PC-3 (cell line): ENCODE data around the gene MB. TPM values are rescaled to one million over a fixed set of nuclear protein-coding genes. Genes with fewer than 3 reads are reported as not detected.
A peak's percentile ranks its signal among the peaks of the same experiment; 100 is the strongest.

Experiments used
- ATAC-seq: fragments of 200-7000 bp; cut with Tn5 transposase; 2 replicates; pipeline ENCODE4 v1.9.1; 2020; ENCODE audit warnings: mild to moderate bottlenecking, moderate library complexity
- BruUV-seq: library from RNA; stranded (reverse); fragments of 400-500 nt; replicated peaks from 2 replicates; lab custom pipeline; 2021; lab: Mats Ljungman, UMichigan
- CTCF ChIA-PET: fragments of 300-600 bp; sonication (Branson Sonifier 250); formaldehyde crosslinking; loops from one replicate; lab custom pipeline; 2022; ENCODE audit warnings: antibody characterized with exemption; lab: Charles Lee
- POLR2A ChIA-PET: fragments of 300-600 bp; sonication (Branson Sonifier 250); formaldehyde crosslinking; loops from one replicate; lab custom pipeline; 2022; ENCODE audit warnings: antibody characterized with exemption; ENCODE audit not compliant: unreplicated experiment; lab: Charles Lee
- DNase-seq: peaks from one replicate; pipeline ENCODE4 v3.0.0-alpha.2; 2015
- H2AFZ ChIP-seq: fragments of 300-600 bp; sonication (generic); 2 replicates; pipeline ENCODE4 v1.6.0; 2016; ENCODE audit warnings: antibody characterized with exemption, low read length
- H3F3A ChIP-seq: fragments of 300-600 bp; sonication (generic); one replicate; pipeline ENCODE4 v1.6.0; 2017; ENCODE audit warnings: antibody characterized with exemption, low read length, control low read depth, mild to moderate bottlenecking; ENCODE audit not compliant: unreplicated experiment
- H3K27ac ChIP-seq: fragments of 300-600 bp; sonication (generic); 2 replicates; pipeline ENCODE4 v1.5.1; 2016; ENCODE audit warnings: mild to moderate bottlenecking, low read length
- H3K27me3 ChIP-seq: fragments of 300-600 bp; sonication (generic); 2 replicates; pipeline ENCODE4 v1.6.1; 2016; ENCODE audit warnings: low read length, mixed read lengths
- H3K36me3 ChIP-seq: fragments of 300-600 bp; sonication (generic); 2 replicates; pipeline ENCODE4 v1.6.1; 2016; ENCODE audit warnings: low read depth, mixed run types, low read length, mixed read lengths
- H3K4me1 ChIP-seq: fragments of 300-600 bp; sonication (generic); 2 replicates; pipeline ENCODE4 v1.5.1; 2016; ENCODE audit warnings: low read length; ENCODE audit not compliant: insufficient read depth
- H3K4me2 ChIP-seq: fragments of 300-600 bp; sonication (generic); 2 replicates; pipeline ENCODE4 v1.6.0; 2016; ENCODE audit warnings: low read length
- H3K4me3 ChIP-seq: fragments of 300-600 bp; sonication (generic); 2 replicates; pipeline ENCODE4 v1.5.1; 2016; ENCODE audit warnings: mild to moderate bottlenecking, low read length, mixed read lengths
- H3K79me2 ChIP-seq: fragments of 300-600 bp; sonication (generic); 2 replicates; pipeline ENCODE4 v1.6.1; 2017; ENCODE audit warnings: low read length, mixed read lengths
- H3K9ac ChIP-seq: fragments of 300-600 bp; sonication (generic); 2 replicates; pipeline ENCODE4 v1.6.0; 2016; ENCODE audit warnings: mild to moderate bottlenecking, low read length
- H3K9me2 ChIP-seq: fragments of 300-600 bp; sonication (generic); replicated peaks from 2 replicates; pipeline ENCODE4 v1.6.1; 2016; ENCODE audit warnings: mixed run types, low read length, mixed read lengths
- H3K9me3 ChIP-seq: fragments of 300-600 bp; sonication (generic); 2 replicates; pipeline ENCODE4 v1.6.1; 2016; ENCODE audit warnings: low read length, mixed read lengths
- H4K20me1 ChIP-seq: fragments of 300-600 bp; sonication (generic); 2 replicates; pipeline ENCODE4 v1.6.1; 2016; ENCODE audit warnings: low read length, mixed read lengths
- CTCF ChIP-seq: fragments of 300-600 bp; sonication (generic); conservative IDR thresholded peaks from 2 replicates; pipeline ENCODE4 v1.5.1; 2017; ENCODE audit warnings: antibody characterized with exemption, low read depth, mild to moderate bottlenecking, low read length
- EZH2 ChIP-seq: fragments of 300-600 bp; sonication (generic); IDR thresholded peaks from one replicate; pipeline ENCODE4 v1.6.1; 2017; ENCODE audit warnings: antibody characterized with exemption, mild to moderate bottlenecking, low read length; ENCODE audit not compliant: unreplicated experiment
- EZH2phosphoT487 ChIP-seq: fragments of 300-600 bp; sonication (generic); IDR thresholded peaks from 2 replicates; pipeline ENCODE4 v1.6.1; 2018; ENCODE audit warnings: mild to moderate bottlenecking, antibody characterized with exemption, low read length, borderline replicate concordance
- intact Hi-C: fragments of 100-400 bp; cut with micrococcal nuclease; formaldehyde crosslinking; loops from 2 replicates; pipeline ENCODE4 v1.9.0; 2023
- total RNA-seq: library from RNA; depleted of rRNA; stranded (reverse); fragments of >200 nt; gene quantifications from 2 replicates; pipeline ENCODE4 v1.2.3, GENCODE V29; 2014

MB gene
- total RNA-seq, 1 experiment from 2014 or later = 14.6 TPM

- Histone ChIP-seq H3K9ac (no peak overlapping the region), H3K9me3 (no peaks in the 10 kb centered on the region), H3K4me3 (no peak overlapping the region), H3K4me2 (no peak overlapping the region), H3K27ac (no peak overlapping the region), H3K36me3 (no peaks in the 10 kb centered on the region), H3F3A (no peaks in the 10 kb centered on the region), H3K9me2 (no peaks in the 10 kb centered on the region), H3K27me3 (no peaks in the 10 kb centered on the region), H4K20me1 (no peaks in the 10 kb centered on the region), H2AFZ (no peak overlapping the region), H3K4me1 (peaks cover 25% of the 10 kb centered on the region), H3K79me2 (no peaks in the 10 kb centered on the region)
- intact Hi-C loops = no loop called here
- no TSS peak for BruUV-seq
- CTCF ChIA-PET = no interaction called here
- DNase-seq = no peak
- TF ChIP-seq EZH2 (no peak), CTCF (no peak), EZH2phosphoT487 (no peak)
- ATAC-seq = no peak
- POLR2A ChIA-PET = no interaction called here
Observed at GRCh38 chr22:35593071-35593890, 23.8 kb downstream of the MB start.

GRCh38 chr22:35592418-35592967 is 24.6 kb downstream of the MB start:
- no TSS peak for BruUV-seq
- Histone ChIP-seq H3K9me2 (no peaks in the 10 kb centered on the region), H3K4me3 (no peak overlapping the region), H3K27me3 (no peaks in the 10 kb centered on the region), H3F3A (no peaks in the 10 kb centered on the region), H3K9ac (no peak overlapping the region), H3K79me2 (no peaks in the 10 kb centered on the region), H3K36me3 (no peaks in the 10 kb centered on the region), H3K27ac (no peak overlapping the region), H3K9me3 (no peaks in the 10 kb centered on the region), H4K20me1 (no peaks in the 10 kb centered on the region), H3K4me1 (peaks cover 33% of the 10 kb centered on the region), H2AFZ (peak overlapping the region; percentile 60; the same call in 1 of the 2 replicates), H3K4me2 (no peak overlapping the region)
- TF ChIP-seq EZH2phosphoT487 (no peak), CTCF (no peak), EZH2 (no peak)
- ChIA-PET POLR2A (no interaction called here), CTCF (no interaction called here)
- ATAC-seq = no peak
- DNase-seq = no peak
- intact Hi-C loops = no loop called here
